B cell (primary cell): ENCODE measurements around the gene RBM26. TPM values are rescaled to one million over a fixed set of nuclear protein-coding genes. Genes with fewer than 3 reads are reported as not detected.

Source experiments
- ATAC-seq: fragments of 200-7000 bp; cut with Tn5 transposase; one replicate; pipeline ENCODE4 v1.10.0; 2021; ENCODE audit warnings: low read depth, mild to moderate bottlenecking, moderate number of reproducible peaks, moderate library complexity
- CTCF ChIA-PET: fragments of 350-600 bp; sonication (Branson Sonifier 250); formaldehyde crosslinking; loops from one replicate; lab custom pipeline; 2021; ENCODE audit warnings: antibody characterized with exemption, inconsistent platforms; lab: Charles Lee
- POLR2A ChIA-PET: fragments of 350-600 bp; sonication (Branson Sonifier 250); formaldehyde crosslinking; loops from one replicate; lab custom pipeline; 2021; ENCODE audit warnings: antibody characterized with exemption; lab: Charles Lee
- DNase-seq: peaks from one replicate; pipeline ENCODE4 v3.0.0; 2013
- H2AFZ ChIP-seq: 2 replicates; pipeline ENCODE4 v1.6.1; 2012; ENCODE audit warnings: mild to moderate bottlenecking, low read depth, low read length; ENCODE audit not compliant: insufficient read depth, poor library complexity, severe bottlenecking
- H3K27ac ChIP-seq, 2 donors: 1 replicate in 1 of 2; 2 replicates in 1 of 2; pipeline ENCODE4 v1.5.1; 2012 to 2013; ENCODE audit warnings: low read length in 2 of 2, mild to moderate bottlenecking in 2 of 2, moderate library complexity in 1 of 2
- H3K27me3 ChIP-seq, 4 experiments: fragments of 200-600 bp in 1 of 4; sonication (generic) in 1 of 4; replicated peaks in 1 of 4; 1 replicate in 2 of 4; 2 replicates in 2 of 4; pipeline versions ENCODE4 v1.6.1 to v1.7.0; 2013 to 2016; ENCODE audit warnings: low read length in 3 of 4, mild to moderate bottlenecking in 2 of 4, mixed read lengths in 1 of 4, moderate library complexity in 1 of 4; ENCODE audit not compliant: insufficient read depth in 4 of 4, control insufficient read depth in 3 of 4; ENCODE audit errors: control extremely low read depth in 1 of 4
- H3K36me3 ChIP-seq, 2 experiments: replicated peaks in 1 of 2; 1 replicate in 1 of 2; 2 replicates in 1 of 2; pipeline versions ENCODE4 v1.6.1 to v1.7.1; 2013; ENCODE audit warnings: low read length in 1 of 2; ENCODE audit not compliant: insufficient read depth in 2 of 2, control insufficient read depth in 1 of 2; ENCODE audit errors: control extremely low read depth in 1 of 2, extremely low read depth in 1 of 2
- H3K4me1 ChIP-seq, 2 donors: fragments of 200-600 bp in 1 of 2; sonication (generic) in 1 of 2; 1 replicate in 1 of 2; 2 replicates in 1 of 2; pipeline versions ENCODE4 v1.5.1 to v1.6.1; 2013 to 2017; ENCODE audit warnings: low read length in 2 of 2; ENCODE audit not compliant: control insufficient read depth in 2 of 2, insufficient read depth in 2 of 2
- H3K4me2 ChIP-seq: replicated peaks from 2 replicates; pipeline ENCODE3; 2012; ENCODE audit warnings: mild to moderate bottlenecking, low read depth, low read length; ENCODE audit not compliant: poor library complexity, severe bottlenecking
- H3K4me3 ChIP-seq, 5 experiments: fragments of 200-600 bp in 1 of 5; sonication (generic) in 1 of 5; 1 replicate in 3 of 5; 2 replicates in 2 of 5; pipeline versions ENCODE4 v1.5.1 to v1.7.0; 2011 to 2016; ENCODE audit warnings: low read length in 4 of 5, mild to moderate bottlenecking in 4 of 5, low read depth in 2 of 5, control low read depth in 1 of 5, moderate library complexity in 1 of 5; ENCODE audit not compliant: insufficient read depth in 1 of 5; ENCODE audit errors: control extremely low read depth in 1 of 5, extremely low read depth in 1 of 5
- H3K79me2 ChIP-seq: fragments of 200-600 bp; sonication (generic); one replicate; pipeline ENCODE4 v1.6.0; 2016; ENCODE audit warnings: low read length; ENCODE audit not compliant: control insufficient read depth, insufficient read depth
- H3K9ac ChIP-seq: fragments of 200-600 bp; sonication (generic); 2 replicates; pipeline ENCODE4 v1.6.1; 2017; ENCODE audit warnings: mild to moderate bottlenecking, low read length, moderate library complexity
- H3K9me3 ChIP-seq, 3 donors: one replicate each; pipeline versions ENCODE4 v1.6.1 to v1.7.1; 2013; ENCODE audit warnings: low read length in 2 of 3; ENCODE audit not compliant: control insufficient read depth in 2 of 3, insufficient read depth in 1 of 3; ENCODE audit errors: control extremely low read depth in 1 of 3
- H4K20me1 ChIP-seq: 2 replicates; pipeline ENCODE4 v1.6.0; 2012; ENCODE audit warnings: mild to moderate bottlenecking, low read length; ENCODE audit not compliant: insufficient read depth, control insufficient read depth, poor library complexity, severe bottlenecking
- H3K27ac Mint-ChIP-seq: one replicate; pipeline ENCODE4 v1.8.0; 2021; ENCODE audit warnings: mixed read lengths
- H3K27me3 Mint-ChIP-seq: one replicate; pipeline ENCODE4 v1.8.0; 2021; ENCODE audit warnings: mixed read lengths
- H3K4me1 Mint-ChIP-seq: one replicate; pipeline ENCODE4 v1.8.0; 2021; ENCODE audit warnings: mixed read lengths
- H3K4me3 Mint-ChIP-seq: one replicate; pipeline ENCODE4 v1.8.0; 2021; ENCODE audit warnings: mixed read lengths
- H3K9me3 Mint-ChIP-seq: one replicate; pipeline ENCODE4 v1.8.0; 2022; ENCODE audit warnings: mixed read lengths; ENCODE audit not compliant: insufficient read depth
- EZH2 ChIP-seq: IDR thresholded peaks from 2 replicates; pipeline ENCODE4 v1.6.1; 2012; ENCODE audit warnings: borderline replicate concordance, low read depth, mild to moderate bottlenecking, moderate library complexity, low read length; ENCODE audit not compliant: insufficient read depth, poor library complexity, severe bottlenecking
- WGBS: methylation state at CpG from one replicate; pipeline ENCODE4 v1.1.5; 2013; ENCODE audit warnings: missing lambda C conversion rate; ENCODE audit not compliant: insufficient coverage; 5-methylcytosine and 5-hydroxymethylcytosine counted together
- intact Hi-C: fragments of 100-400 bp; cut with micrococcal nuclease; formaldehyde crosslinking; loops from one replicate; pipeline ENCODE4 v1.10.0; 2022
- polyA plus RNA-seq: library from polyadenylated mRNA; depleted of rRNA; stranded (reverse); fragments of >200 nt; gene quantifications from 2 replicates; pipeline ENCODE4 v1.2.3, GENCODE V29; 2012
- small RNA-seq: library from RNA; depleted of rRNA; stranded (forward); fragments of <200 nt; gene quantifications from one replicate; pipeline ENCODE3, GENCODE V24; 2012; ENCODE audit warnings: low replicate concordance, low read depth; ENCODE audit not compliant: insufficient read length
- total RNA-seq, 2 donors: library from RNA; stranded (reverse); fragments of 120-200 nt in 1 of 2; gene quantifications; 1 replicate in 1 of 2; 2 replicates in 1 of 2; pipeline versions ENCODE4 v1.2.3 to v1.2.4, GENCODE V29; 2013 to 2022
- TF ChIP-seq, protein P1 (sequence below): fragments of 200-600 bp; IDR thresholded peaks from one replicate; pipeline ENCODE4 v1.8.0; 2022; ENCODE audit warnings: antibody characterized with exemption, mild to moderate bottlenecking

The RBM26 gene
- total and polyA plus RNA-seq, 2 donors (not counting 1 experiment from before 2014, with no cell fraction given) = 34.5 to 159 TPM

DNA sequence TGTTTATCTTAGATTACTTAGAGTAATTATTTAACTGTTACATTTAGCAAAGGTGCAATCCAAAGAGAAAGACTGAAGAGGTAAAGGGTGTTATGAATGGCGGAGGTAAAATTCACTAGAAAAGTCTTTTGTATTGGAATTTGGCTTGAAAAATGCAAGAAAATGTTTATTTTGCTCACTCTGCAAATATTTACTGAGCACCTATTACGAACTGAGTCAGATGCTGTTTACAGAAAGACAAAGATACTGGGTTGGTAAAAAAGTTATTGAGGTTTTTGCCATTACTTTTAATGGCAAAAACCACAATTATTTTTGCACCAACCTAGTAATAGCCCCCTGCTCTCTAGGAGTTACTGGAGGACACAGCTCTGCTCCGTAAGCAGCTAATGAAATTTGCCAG lies 135.2 kb downstream of the RBM26 start:
- 100% methylated on average over 1 of the region's 3 CpGs for WGBS
- CTCF ChIA-PET = no interaction called here
- H4K20me1 ChIP-seq = no peaks in the 10 kb centered on the region
- no peak for TF ChIP-seq EZH2
- TF ChIP-seq, protein P1, sequence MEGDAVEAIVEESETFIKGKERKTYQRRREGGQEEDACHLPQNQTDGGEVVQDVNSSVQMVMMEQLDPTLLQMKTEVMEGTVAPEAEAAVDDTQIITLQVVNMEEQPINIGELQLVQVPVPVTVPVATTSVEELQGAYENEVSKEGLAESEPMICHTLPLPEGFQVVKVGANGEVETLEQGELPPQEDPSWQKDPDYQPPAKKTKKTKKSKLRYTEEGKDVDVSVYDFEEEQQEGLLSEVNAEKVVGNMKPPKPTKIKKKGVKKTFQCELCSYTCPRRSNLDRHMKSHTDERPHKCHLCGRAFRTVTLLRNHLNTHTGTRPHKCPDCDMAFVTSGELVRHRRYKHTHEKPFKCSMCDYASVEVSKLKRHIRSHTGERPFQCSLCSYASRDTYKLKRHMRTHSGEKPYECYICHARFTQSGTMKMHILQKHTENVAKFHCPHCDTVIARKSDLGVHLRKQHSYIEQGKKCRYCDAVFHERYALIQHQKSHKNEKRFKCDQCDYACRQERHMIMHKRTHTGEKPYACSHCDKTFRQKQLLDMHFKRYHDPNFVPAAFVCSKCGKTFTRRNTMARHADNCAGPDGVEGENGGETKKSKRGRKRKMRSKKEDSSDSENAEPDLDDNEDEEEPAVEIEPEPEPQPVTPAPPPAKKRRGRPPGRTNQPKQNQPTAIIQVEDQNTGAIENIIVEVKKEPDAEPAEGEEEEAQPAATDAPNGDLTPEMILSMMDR = no peak
- no peaks in the 10 kb centered on the region for H3K36me3 ChIP-seq
- H3K79me2 ChIP-seq = no peaks in the 10 kb centered on the region
- no peak overlapping the region for H2AFZ ChIP-seq
- no peak overlapping the region for H3K9ac ChIP-seq
- no peak overlapping the region for H3K4me3 ChIP-seq
- H3K9me3 Mint-ChIP-seq = peaks cover 3% of the 10 kb centered on the region
- no peaks in the 10 kb centered on the region for H3K4me1 Mint-ChIP-seq
- ATAC-seq = no peak
- POLR2A ChIA-PET = no interaction called here
- H3K4me3 Mint-ChIP-seq = no peak overlapping the region
- no peak overlapping the region for H3K4me2 ChIP-seq
- H3K9me3 ChIP-seq = peaks cover 0 to 3% (median 2%) of the 10 kb centered on the region in 3 donors
- H3K27ac Mint-ChIP-seq = no peak overlapping the region
- no peaks in the 10 kb centered on the region for H3K4me1 ChIP-seq
- intact Hi-C loops = no loop called here
- no peak overlapping the region for H3K27ac ChIP-seq
- no peak for DNase-seq
- H3K27me3 Mint-ChIP-seq = peaks cover 21% of the 10 kb centered on the region
- peaks cover 0 to 4% (median 2%) of the 10 kb centered on the region in 4 experiments for H3K27me3 ChIP-seq

Small RNAs within 50 kb of the gene (small RNA-seq; reads per million reads assigned to genes)
- not detected for gene RNA5SP33

Other genes with a start within 250 kb of the RBM26 start
- 0.39 and 1.0 TPM in 2 replicates for gene NDFIP2, start 74.9 kb upstream of the RBM26 start, total RNA-seq
- gene NDFIP2, start 74.9 kb upstream of the RBM26 start, polyA plus RNA-seq = 0.06 and 0.12 TPM in 2 replicates